MCF 10A (cell line): ENCODE results near the gene AUH. TPM values are rescaled to one million over a fixed set of nuclear protein-coding genes. Genes with fewer than 3 reads are reported as not detected.
A peak's percentile ranks its signal among the peaks of the same experiment; 100 is the strongest.

Experiments used
- BruUV-seq: library from RNA; stranded (reverse); fragments of 400-500 nt; replicated peaks from 2 replicates; lab custom pipeline; 2021; lab: Mats Ljungman, UMichigan
- CTCF ChIA-PET: fragments of 300-600 bp; sonication (Branson Sonifier 250); formaldehyde crosslinking; extraction: SDS; loops from one replicate; lab custom pipeline; 2021; ENCODE audit warnings: antibody characterized with exemption, inconsistent platforms; lab: Yijun Ruan, JAX
- POLR2A ChIA-PET: fragments of 300-600, 350-650 bp; sonication (Branson Sonifier 250); formaldehyde crosslinking; extraction: SDS; loops from one replicate; lab custom pipeline; 2020; ENCODE audit warnings: antibody characterized with exemption, inconsistent platforms; lab: Yijun Ruan, JAX
- DNase-seq: peaks from one replicate; pipeline ENCODE4 v3.0.0-alpha.2; 2018; ENCODE audit not compliant: unreplicated experiment
- H3K27ac Mint-ChIP-seq: one replicate; pipeline ENCODE4 v1.8.0; 2022; ENCODE audit warnings: mild to moderate bottlenecking, low read depth, mixed read lengths; ENCODE audit not compliant: unreplicated experiment
- H3K27me3 Mint-ChIP-seq: one replicate; pipeline ENCODE4 v1.8.0; 2022; ENCODE audit warnings: mixed read lengths; ENCODE audit not compliant: insufficient read depth, unreplicated experiment
- H3K36me3 Mint-ChIP-seq: one replicate; pipeline ENCODE4 v1.8.0; 2022; ENCODE audit warnings: mild to moderate bottlenecking, moderate library complexity, mixed read lengths; ENCODE audit not compliant: insufficient read depth, unreplicated experiment
- H3K4me1 Mint-ChIP-seq: one replicate; pipeline ENCODE4 v1.8.0; 2022; ENCODE audit warnings: mixed read lengths; ENCODE audit not compliant: insufficient read depth, unreplicated experiment
- H3K4me3 Mint-ChIP-seq: one replicate; pipeline ENCODE4 v1.8.0; 2022; ENCODE audit warnings: mild to moderate bottlenecking, moderate library complexity, mixed read lengths; ENCODE audit not compliant: unreplicated experiment
- H3K9me3 Mint-ChIP-seq: one replicate; pipeline ENCODE4 v1.8.0; 2022; ENCODE audit warnings: mixed read lengths; ENCODE audit not compliant: unreplicated experiment
- CTCF ChIP-seq: fragments of 200-600 bp; IDR thresholded peaks from one replicate; pipeline ENCODE4 v1.8.0; 2022; ENCODE audit warnings: antibody characterized with exemption, mild to moderate bottlenecking; ENCODE audit not compliant: unreplicated experiment
- intact Hi-C: fragments of 100-400 bp; cut with micrococcal nuclease; formaldehyde crosslinking; loops from 2 replicates; pipeline ENCODE4 v1.14.1; 2022
- total RNA-seq: library from RNA; stranded (reverse); gene quantifications from 2 replicates; pipeline ENCODE4 v1.2.3, GENCODE V29; 2022

Gene AUH
- total RNA-seq, 1 experiment from 2014 or later, result 20.9 TPM

- intact Hi-C loops, result loop anchor here (1.0 to 10.0 kb wide), 4 partner anchors 43 to 279 kb away; no protein-coding TSS in a partner anchor
- Mint-ChIP-seq H3K36me3 (no peaks in the 10 kb centered on the region), H3K27me3 (no peaks in the 10 kb centered on the region), H3K4me3 (peak overlapping the region; percentile 57), H3K4me1 (peaks cover 36% of the 10 kb centered on the region), H3K9me3 (no peaks in the 10 kb centered on the region), H3K27ac (peak overlapping the region; percentile 81)
- BruUV-seq, result no TSS peak
- DNase-seq, result peak; percentile 70
- POLR2A ChIA-PET, result interaction anchor here (0.7 to 12.1 kb wide), 7 partner anchors 11 to 273 kb away, joined by 3 to 110 read pairs (median 4); no protein-coding TSS in a partner anchor
- TF ChIP-seq CTCF, result no peak
- CTCF ChIA-PET, result interaction anchor here (0.7 to 1.9 kb wide), 2 partner anchors 130 to 279 kb away, joined by 3 to 4 read pairs; no protein-coding TSS in a partner anchor
Observed at GRCh38 chr9:91193658-91194391, 167.9 kb downstream of the AUH start.

GRCh38 chr9:91193087-91193657 is 168.5 kb downstream of the AUH start:
- no peak for TF ChIP-seq CTCF
- H3K36me3 Mint-ChIP-seq, result no peaks in the 10 kb centered on the region
- DNase-seq, result peak; percentile 99
- H3K4me1 Mint-ChIP-seq, result peaks cover 30% of the 10 kb centered on the region
- H3K4me3 Mint-ChIP-seq, result peak overlapping the region; percentile 57
- no peaks in the 10 kb centered on the region for H3K27me3 Mint-ChIP-seq
- H3K27ac Mint-ChIP-seq, result peak overlapping the region; percentile 81
- POLR2A ChIA-PET, result interaction anchor here (0.6 to 12.1 kb wide), 14 partner anchors 10 to 272 kb away, joined by 3 to 110 read pairs (median 4); no protein-coding TSS in a partner anchor
- H3K9me3 Mint-ChIP-seq, result peaks cover 5% of the 10 kb centered on the region
- intact Hi-C loops, result loop anchor here (1.0 to 10.0 kb wide), 4 partner anchors 42 to 278 kb away; no protein-coding TSS in a partner anchor
- BruUV-seq, result TSS peak; percentile 37
- CTCF ChIA-PET, result interaction anchor here (0.6 to 1.9 kb wide), 5 partner anchors 10 to 278 kb away, joined by 3 to 4 read pairs (median 3); no protein-coding TSS in a partner anchor

- Mint-ChIP-seq H3K27ac (peak overlapping the region; percentile 81), H3K36me3 (no peaks in the 10 kb centered on the region), H3K9me3 (peaks cover 5% of the 10 kb centered on the region), H3K27me3 (no peaks in the 10 kb centered on the region), H3K4me1 (peaks cover 23% of the 10 kb centered on the region), H3K4me3 (peak overlapping the region; percentile 57)
- intact Hi-C loops, result loop anchor here (1.0 to 10.0 kb wide), 4 partner anchors 42 to 278 kb away; no protein-coding TSS in a partner anchor
- ChIA-PET POLR2A (interaction anchor here (0.6 to 12.1 kb wide), 19 partner anchors 9 to 271 kb away, joined by 3 to 110 read pairs (median 4); no protein-coding TSS in a partner anchor), CTCF (interaction anchor here (0.6 to 1.9 kb wide), 7 partner anchors 10 to 300 kb away, joined by 3 to 7 read pairs (median 3); no protein-coding TSS in a partner anchor)
- no peak for TF ChIP-seq CTCF
- BruUV-seq, result TSS peak; percentile 80
- no peak for DNase-seq
Observed at GRCh38 chr9:91192381-91193086, 169.2 kb downstream of the AUH start.
